Panc1 (cell line): ENCODE results near the gene DIAPH2. TPM values are rescaled to one million over a fixed set of nuclear protein-coding genes. Genes with fewer than 3 reads are reported as not detected.

Source experiments
- ATAC-seq: fragments of 200-7000 bp; cut with Tn5 transposase; 2 replicates; pipeline ENCODE4 v1.9.1; 2020; ENCODE audit warnings: mild to moderate bottlenecking, moderate library complexity
- BruUV-seq: library from RNA; stranded (reverse); fragments of 400-500 nt; replicated peaks from 2 replicates; lab custom pipeline; 2021; lab: Mats Ljungman, UMichigan
- CTCF ChIA-PET: fragments of 300-600 bp; sonication (Branson Sonifier 250); formaldehyde crosslinking; loops from one replicate; lab custom pipeline; 2022; ENCODE audit warnings: antibody characterized with exemption; lab: Charles Lee
- POLR2A ChIA-PET: fragments of 300-600 bp; sonication (Branson Sonifier 250); formaldehyde crosslinking; loops from one replicate; lab custom pipeline; 2022; ENCODE audit warnings: antibody characterized with exemption; lab: Charles Lee
- DNase-seq: peaks from one replicate; pipeline ENCODE4 v3.0.0-alpha.2; 2010; ENCODE audit warnings: low read depth, low spot score
- H3K27ac ChIP-seq: 2 replicates; pipeline ENCODE4 v1.5.1; 2011; ENCODE audit warnings: mild to moderate bottlenecking, low read length, inconsistent platforms
- H3K27me3 ChIP-seq: fragments of 200-500 bp; sonication (Bioruptor generic); 2 replicates; pipeline ENCODE4 v1.6.0; 2014; ENCODE audit warnings: low read length, inconsistent platforms; ENCODE audit not compliant: control insufficient read depth, insufficient read depth
- H3K36me3 ChIP-seq: fragments of 200-500 bp; sonication (Bioruptor generic); 2 replicates; pipeline ENCODE4 v1.5.1; 2014; ENCODE audit warnings: inconsistent platforms, mild to moderate bottlenecking, low read length, moderate library complexity; ENCODE audit not compliant: control insufficient read depth, insufficient read depth
- H3K4me1 ChIP-seq: 2 replicates; pipeline ENCODE4 v1.5.1; 2011; ENCODE audit warnings: inconsistent platforms, mild to moderate bottlenecking, low read length, moderate library complexity; ENCODE audit not compliant: control insufficient read depth, insufficient read depth
- H3K4me3 ChIP-seq, 2 experiments: 2 replicates each; pipeline ENCODE4 v1.5.1; 2011 to 2012; ENCODE audit warnings: low read depth in 2 of 2, low read length in 2 of 2, mild to moderate bottlenecking in 2 of 2, inconsistent platforms in 1 of 2, moderate library complexity in 1 of 2
- H3K9me3 ChIP-seq: fragments of 200-500 bp; sonication (Bioruptor generic); 2 replicates; pipeline ENCODE4 v1.5.1; 2014; ENCODE audit warnings: low read depth, mild to moderate bottlenecking, inconsistent platforms, low read length, moderate library complexity; ENCODE audit not compliant: control insufficient read depth, insufficient read depth
- POLR2AphosphoS5 ChIP-seq: IDR thresholded peaks from 2 replicates; pipeline ENCODE4 v1.6.1; 2012; ENCODE audit warnings: mild to moderate bottlenecking, low read depth, low read length, moderate library complexity
- SIN3A ChIP-seq: IDR thresholded peaks from 2 replicates; pipeline ENCODE4 v1.6.1; 2012; ENCODE audit warnings: low read depth, mild to moderate bottlenecking, low read length, moderate library complexity, borderline replicate concordance; ENCODE audit not compliant: insufficient read depth
- TCF7L2 ChIP-seq: IDR thresholded peaks from 2 replicates; pipeline ENCODE4 v1.6.1; 2011; ENCODE audit warnings: mild to moderate bottlenecking, low read depth, low read length, inconsistent platforms
- in situ Hi-C: cut with HindIII; loops from 2 replicates; pipeline ENCODE4 v1.10.0; 2016; ENCODE audit warnings: low sequenced_read_pairs, low pct_unique_long_range_greater_than_20kb
- intact Hi-C: fragments of 100-400 bp; cut with micrococcal nuclease; formaldehyde crosslinking; loops from one replicate; pipeline ENCODE4 v1.10.0; 2022; ENCODE audit not compliant: unreplicated experiment
- total RNA-seq: library from RNA; stranded (reverse); gene quantifications from one replicate; pipeline ENCODE4 v1.2.1, GENCODE V29; 2021; ENCODE audit not compliant: unreplicated experiment
- TF ChIP-seq, protein P1 (sequence below): fragments of 450-650 bp; IDR thresholded peaks from 2 replicates; pipeline ENCODE4 v1.5.1; 2017; ENCODE audit warnings: mild to moderate bottlenecking
- TF ChIP-seq, protein P2 (sequence below), 2 experiments: IDR thresholded peaks; 2 replicates each; pipeline ENCODE4 v1.6.1; 2011 to 2012; ENCODE audit warnings: low read depth in 2 of 2, control low read depth in 1 of 2, low read length in 1 of 2, mild to moderate bottlenecking in 1 of 2, moderate library complexity in 1 of 2; ENCODE audit not compliant: insufficient read depth in 1 of 2

DIAPH2 gene
- total RNA-seq, 1 experiment from 2014 or later: 17.0 TPM

DNA sequence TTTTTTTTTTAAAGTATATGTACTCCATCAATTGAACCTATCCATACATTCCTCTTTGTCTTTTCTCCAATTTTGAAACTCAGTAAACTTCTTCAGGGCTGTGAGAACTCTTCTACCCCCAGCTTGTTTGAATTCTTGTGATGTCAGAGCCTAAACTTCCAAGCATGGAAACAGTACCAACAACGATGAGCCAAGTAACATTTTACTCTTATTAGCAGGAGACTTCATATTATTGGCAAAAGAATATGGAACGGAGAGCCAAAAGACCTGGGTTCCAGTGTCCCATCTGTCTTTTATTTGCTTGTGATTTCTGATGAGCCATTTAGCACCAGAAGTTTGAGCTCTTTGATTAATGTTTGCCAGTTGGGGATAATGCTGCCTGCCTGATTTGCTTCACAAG is 5.3 kb downstream of the DIAPH2 start:
- Histone ChIP-seq H3K36me3 (no peaks in the 10 kb centered on the region), H3K9me3 (no peaks in the 10 kb centered on the region), H3K27me3 (no peaks in the 10 kb centered on the region), H3K4me1 (no peaks in the 10 kb centered on the region), H3K27ac (no peak overlapping the region), H3K4me3 (no peak overlapping the region)
- POLR2A ChIA-PET: no interaction called here
- no TSS peak for BruUV-seq
- CTCF ChIA-PET: no interaction called here
- no peak for DNase-seq
- no peak for ATAC-seq
- TF ChIP-seq, protein P1, sequence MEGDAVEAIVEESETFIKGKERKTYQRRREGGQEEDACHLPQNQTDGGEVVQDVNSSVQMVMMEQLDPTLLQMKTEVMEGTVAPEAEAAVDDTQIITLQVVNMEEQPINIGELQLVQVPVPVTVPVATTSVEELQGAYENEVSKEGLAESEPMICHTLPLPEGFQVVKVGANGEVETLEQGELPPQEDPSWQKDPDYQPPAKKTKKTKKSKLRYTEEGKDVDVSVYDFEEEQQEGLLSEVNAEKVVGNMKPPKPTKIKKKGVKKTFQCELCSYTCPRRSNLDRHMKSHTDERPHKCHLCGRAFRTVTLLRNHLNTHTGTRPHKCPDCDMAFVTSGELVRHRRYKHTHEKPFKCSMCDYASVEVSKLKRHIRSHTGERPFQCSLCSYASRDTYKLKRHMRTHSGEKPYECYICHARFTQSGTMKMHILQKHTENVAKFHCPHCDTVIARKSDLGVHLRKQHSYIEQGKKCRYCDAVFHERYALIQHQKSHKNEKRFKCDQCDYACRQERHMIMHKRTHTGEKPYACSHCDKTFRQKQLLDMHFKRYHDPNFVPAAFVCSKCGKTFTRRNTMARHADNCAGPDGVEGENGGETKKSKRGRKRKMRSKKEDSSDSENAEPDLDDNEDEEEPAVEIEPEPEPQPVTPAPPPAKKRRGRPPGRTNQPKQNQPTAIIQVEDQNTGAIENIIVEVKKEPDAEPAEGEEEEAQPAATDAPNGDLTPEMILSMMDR: no peak
- TF ChIP-seq TCF7L2 (no peak), POLR2AphosphoS5 (no peak), SIN3A (no peak)
- TF ChIP-seq, protein P2, sequence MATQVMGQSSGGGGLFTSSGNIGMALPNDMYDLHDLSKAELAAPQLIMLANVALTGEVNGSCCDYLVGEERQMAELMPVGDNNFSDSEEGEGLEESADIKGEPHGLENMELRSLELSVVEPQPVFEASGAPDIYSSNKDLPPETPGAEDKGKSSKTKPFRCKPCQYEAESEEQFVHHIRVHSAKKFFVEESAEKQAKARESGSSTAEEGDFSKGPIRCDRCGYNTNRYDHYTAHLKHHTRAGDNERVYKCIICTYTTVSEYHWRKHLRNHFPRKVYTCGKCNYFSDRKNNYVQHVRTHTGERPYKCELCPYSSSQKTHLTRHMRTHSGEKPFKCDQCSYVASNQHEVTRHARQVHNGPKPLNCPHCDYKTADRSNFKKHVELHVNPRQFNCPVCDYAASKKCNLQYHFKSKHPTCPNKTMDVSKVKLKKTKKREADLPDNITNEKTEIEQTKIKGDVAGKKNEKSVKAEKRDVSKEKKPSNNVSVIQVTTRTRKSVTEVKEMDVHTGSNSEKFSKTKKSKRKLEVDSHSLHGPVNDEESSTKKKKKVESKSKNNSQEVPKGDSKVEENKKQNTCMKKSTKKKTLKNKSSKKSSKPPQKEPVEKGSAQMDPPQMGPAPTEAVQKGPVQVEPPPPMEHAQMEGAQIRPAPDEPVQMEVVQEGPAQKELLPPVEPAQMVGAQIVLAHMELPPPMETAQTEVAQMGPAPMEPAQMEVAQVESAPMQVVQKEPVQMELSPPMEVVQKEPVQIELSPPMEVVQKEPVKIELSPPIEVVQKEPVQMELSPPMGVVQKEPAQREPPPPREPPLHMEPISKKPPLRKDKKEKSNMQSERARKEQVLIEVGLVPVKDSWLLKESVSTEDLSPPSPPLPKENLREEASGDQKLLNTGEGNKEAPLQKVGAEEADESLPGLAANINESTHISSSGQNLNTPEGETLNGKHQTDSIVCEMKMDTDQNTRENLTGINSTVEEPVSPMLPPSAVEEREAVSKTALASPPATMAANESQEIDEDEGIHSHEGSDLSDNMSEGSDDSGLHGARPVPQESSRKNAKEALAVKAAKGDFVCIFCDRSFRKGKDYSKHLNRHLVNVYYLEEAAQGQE (IDR thresholded peaks at IDR 0.05; ENCODE audit: insufficient read depth in 1 of 2, low read depth in 2 of 2, low read length in 1 of 2): no peak
- in situ Hi-C loops: no loop called here
- intact Hi-C loops: loop anchor here (10.0 kb wide), 1 partner anchor 315 kb away; no protein-coding TSS in a partner anchor

- no peak for DNase-seq
- intact Hi-C loops (no loop called here), in situ Hi-C loops (no loop called here)
- no peaks in the 10 kb centered on the region for H3K4me1 ChIP-seq
- H3K27ac ChIP-seq: no peak overlapping the region
- H3K36me3 ChIP-seq: no peaks in the 10 kb centered on the region
- H3K27me3 ChIP-seq: no peaks in the 10 kb centered on the region
- no peak for ATAC-seq
- ChIA-PET CTCF (no interaction called here), POLR2A (no interaction called here)
- no peak overlapping the region for H3K4me3 ChIP-seq
- H3K9me3 ChIP-seq: no peaks in the 10 kb centered on the region
- TF ChIP-seq SIN3A: no peak
- TF ChIP-seq, protein P2 (IDR thresholded peaks at IDR 0.05; ENCODE audit: insufficient read depth in 1 of 2, low read depth in 2 of 2, low read length in 1 of 2): no peak
- TF ChIP-seq, protein P1: no peak
- TF ChIP-seq POLR2AphosphoS5: no peak
- TF ChIP-seq TCF7L2: no peak
- no TSS peak for BruUV-seq
Measured at GRCh38 chrX:96692454-96692853, 7.8 kb downstream of the DIAPH2 start.
